Large intestine (tissue), 12 donors: ENCODE data around the gene PRPH. TPM values are rescaled to one million over a fixed set of nuclear protein-coding genes. Genes with fewer than 3 reads are reported as not detected.
A peak's percentile ranks its signal among the peaks of the same experiment; 100 is the strongest.
"Not testable (repeated sequence)": the region's sequence is repeated elsewhere in the genome, so short reads cannot be mapped to it uniquely, and the experiment has no call there.

Experiments used
- DNase-seq, 2 donors: peaks; one replicate each; pipeline versions ENCODE4 v3.0.0 to v3.0.0-alpha.2; 2013
- H3K27ac ChIP-seq: one replicate; pipeline ENCODE4 v1.5.1; 2013; ENCODE audit warnings: low read length
- H3K27me3 ChIP-seq: 2 replicates; pipeline ENCODE4 v1.6.1; 2013; ENCODE audit warnings: low read length; ENCODE audit not compliant: control insufficient read depth, insufficient read depth
- H3K36me3 ChIP-seq: 2 replicates; pipeline ENCODE4 v1.6.1; 2013; ENCODE audit warnings: low read length; ENCODE audit not compliant: control insufficient read depth, insufficient read depth
- H3K4me1 ChIP-seq: one replicate; pipeline ENCODE4 v1.6.1; 2013; ENCODE audit warnings: low read length; ENCODE audit not compliant: control insufficient read depth, insufficient read depth
- H3K4me3 ChIP-seq: one replicate; pipeline ENCODE4 v1.5.1; 2013; ENCODE audit warnings: low read length
- H3K9me3 ChIP-seq: one replicate; pipeline ENCODE4 v1.6.1; 2013; ENCODE audit warnings: mild to moderate bottlenecking, low read depth, low read length, moderate library complexity; ENCODE audit not compliant: control insufficient read depth
- WGBS: methylation state at CpG from one replicate; pipeline ENCODE4 v1.1.5; 2013; ENCODE audit warnings: low lambda C conversion rate; ENCODE audit not compliant: insufficient coverage; 5-methylcytosine and 5-hydroxymethylcytosine counted together
- long read RNA-seq, 11 donors: transcript quantifications; one replicate each; lab custom pipeline, GENCODE V29; 2026
- polyA plus RNA-seq: library from polyadenylated mRNA; unstranded; fragments of 120-200 nt; gene quantifications from one replicate; pipeline ENCODE4 v1.2.1, GENCODE V29; 2013

The PRPH gene
- polyA plus RNA-seq = 115 TPM
- long read RNA-seq, donor 1, transcript PRPH-201 (9 exons, 3,245 nt) = major isoform, 11 of 11 reads
- long read RNA-seq, donor 1, partial matches to known transcripts = 0 of 11 reads
- long read RNA-seq, donor 1, other reads (novel, unspliced or antisense) = 0 of 11 reads
- long read RNA-seq, donor 2, transcript PRPH-201 (9 exons, 3,245 nt) = major isoform, 10 of 17 reads
- long read RNA-seq, donor 2, partial matches to known transcripts = 6 of 17 reads
- long read RNA-seq, donor 2, other reads (novel, unspliced or antisense) = 0 of 17 reads
- long read RNA-seq, donor 3 = 0 reads
- long read RNA-seq, donor 4 = 0 reads
- long read RNA-seq, donor 5, transcript PRPH-201 (9 exons, 3,245 nt) = major isoform, 15 of 23 reads
- long read RNA-seq, donor 5, partial matches to known transcripts = 7 of 23 reads
- long read RNA-seq, donor 5, other reads (novel, unspliced or antisense) = 0 of 23 reads
- long read RNA-seq, donor 6, transcript PRPH-201 (9 exons, 3,245 nt) = major isoform, 8 of 14 reads
- long read RNA-seq, donor 6, partial matches to known transcripts = 6 of 14 reads
- long read RNA-seq, donor 6, other reads (novel, unspliced or antisense) = 0 of 14 reads
- long read RNA-seq, donor 7, transcript PRPH-201 (9 exons, 3,245 nt) = major isoform, 14 of 28 reads
- long read RNA-seq, donor 7, partial matches to known transcripts = 14 of 28 reads
- long read RNA-seq, donor 7, other reads (novel, unspliced or antisense) = 0 of 28 reads
- long read RNA-seq, donor 8, transcript PRPH-201 (9 exons, 3,245 nt) = major isoform, 8 of 9 reads
- long read RNA-seq, donor 8, partial matches to known transcripts = 0 of 9 reads
- long read RNA-seq, donor 8, other reads (novel, unspliced or antisense) = 0 of 9 reads
- long read RNA-seq, donor 9, transcript PRPH-201 (9 exons, 3,245 nt) = major isoform, 13 of 30 reads
- long read RNA-seq, donor 9, partial matches to known transcripts = 13 of 30 reads
- long read RNA-seq, donor 9, other reads (novel, unspliced or antisense) = 0 of 30 reads
- long read RNA-seq, donor 10, transcript PRPH-201 (9 exons, 3,245 nt) = major isoform, 5 of 5 reads
- long read RNA-seq, donor 10, partial matches to known transcripts = 0 of 5 reads
- long read RNA-seq, donor 10, other reads (novel, unspliced or antisense) = 0 of 5 reads
- long read RNA-seq, donor 11, transcript PRPH-201 (9 exons, 3,245 nt) = major isoform, 6 of 12 reads
- long read RNA-seq, donor 11, partial matches to known transcripts = 5 of 12 reads
- long read RNA-seq, donor 11, other reads (novel, unspliced or antisense) = 0 of 12 reads

- no peaks in the 10 kb centered on the region for H3K36me3 ChIP-seq
- WGBS = no CpG with 5 or more reads among the region's 82 CpGs
- peak within 1 kb of the TSS; percentile 24 for H3K27ac ChIP-seq
- H3K4me1 ChIP-seq = peaks cover 18% of the 10 kb centered on the region
- peaks cover 76% of the 10 kb centered on the region for H3K27me3 ChIP-seq
- peak within 1 kb of the TSS; percentile 24 for H3K4me3 ChIP-seq
- peak in 1 of 2 donors; percentile 34 for DNase-seq
- peaks cover 20% of the 10 kb centered on the region for H3K9me3 ChIP-seq
These were observed at the start of gene PRPH for GRCh38 chr12:49295082-49295936. PRPH (plus strand) TSS chr12:49295147; CDS start chr12:49295201, 54 bp downstream.

- 100% methylated on average over 1 of the region's 5 CpGs for WGBS
- Histone ChIP-seq H3K27me3 (no peaks in the 10 kb centered on the region), H3K9me3 (no peaks in the 10 kb centered on the region), H3K4me1 (no peaks in the 10 kb centered on the region), H3K27ac (no peak overlapping the region), H3K36me3 (no peaks in the 10 kb centered on the region), H3K4me3 (no peak overlapping the region)
- no peak for DNase-seq
These were observed 43.6 kb upstream of the PRPH start for GRCh38 chr12:49251357-49251756.

GRCh38 chr12:49253033-49253623 lies 41.8 kb upstream of the PRPH start:
- no peak for DNase-seq
- Histone ChIP-seq H3K4me1 (no peaks in the 10 kb centered on the region), H3K27ac (no peak overlapping the region), H3K9me3 (no peaks in the 10 kb centered on the region), H3K27me3 (no peaks in the 10 kb centered on the region), H3K4me3 (no peak overlapping the region), H3K36me3 (no peaks in the 10 kb centered on the region)
- WGBS = no CpG with 5 or more reads among the region's 11 CpGs

GRCh38 chr12:49255456-49255855 lies 39.5 kb upstream of the PRPH start:
- H3K27me3 ChIP-seq, H3K4me3 ChIP-seq, H3K27ac ChIP-seq, H3K4me1 ChIP-seq, H3K9me3 ChIP-seq, DNase-seq, H3K36me3 ChIP-seq: not testable (repeated sequence)
- WGBS = no CpG with 5 or more reads among the region's 10 CpGs

DNA sequence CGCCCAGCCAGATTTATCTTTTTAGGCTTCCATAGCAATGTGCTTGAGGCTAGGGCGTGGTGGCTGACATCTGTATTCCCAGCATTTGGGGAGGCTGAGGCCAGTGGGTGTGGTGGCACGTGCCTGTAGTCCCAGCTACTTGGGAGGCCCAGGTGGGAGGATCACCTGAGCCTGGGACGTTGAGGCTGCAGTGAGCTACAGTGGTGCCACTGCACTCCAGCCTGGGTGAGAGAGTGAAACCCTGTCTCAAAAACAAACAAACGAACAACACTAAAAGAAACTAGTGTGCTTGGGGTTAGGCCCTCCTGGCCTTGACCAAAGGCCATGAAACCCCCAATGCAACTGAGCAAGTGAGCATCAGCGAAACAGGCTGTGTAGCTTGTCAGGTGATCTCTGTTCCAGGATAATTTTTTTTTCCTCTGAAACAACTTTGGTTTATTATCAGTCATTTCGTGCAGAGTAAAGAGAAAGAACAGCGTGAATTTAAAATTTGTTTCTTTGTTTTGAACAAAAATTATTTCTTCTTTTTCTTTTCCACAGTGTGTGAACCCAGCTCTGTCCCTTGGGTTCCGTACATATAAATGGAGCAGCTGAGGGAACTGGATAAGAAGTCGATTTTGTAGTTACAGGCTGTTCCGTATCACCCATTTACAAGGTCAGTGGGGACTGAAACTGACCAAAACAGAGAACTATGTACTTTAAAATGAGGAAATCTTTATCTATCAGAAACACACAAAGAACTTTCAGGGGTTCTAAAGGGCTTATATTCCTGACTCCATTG lies 38.9 kb upstream of the PRPH start:
- Histone ChIP-seq H3K36me3 (no peaks in the 10 kb centered on the region), H3K4me1 (no peaks in the 10 kb centered on the region), H3K27me3 (no peaks in the 10 kb centered on the region), H3K4me3 (no peak overlapping the region), H3K9me3 (no peaks in the 10 kb centered on the region), H3K27ac (no peak overlapping the region)
- no CpG with 5 or more reads among the region's 11 CpGs for WGBS
- DNase-seq = no peak

- WGBS = 100% methylated on average over 1 of the region's 10 CpGs
- not testable (repeated sequence) for H3K4me3 ChIP-seq, H3K27ac ChIP-seq
These were observed 37.3 kb upstream of the PRPH start for GRCh38 chr12:49257508-49258184.

GRCh38 chr12:49259452-49259851 lies 35.5 kb upstream of the PRPH start:
- no peak overlapping the region for H3K27ac ChIP-seq
- WGBS = no CpG with 5 or more reads among the region's 4 CpGs
- H3K4me3 ChIP-seq = no peak overlapping the region
- no peaks in the 10 kb centered on the region for H3K9me3 ChIP-seq
- H3K36me3 ChIP-seq = no peaks in the 10 kb centered on the region
- no peaks in the 10 kb centered on the region for H3K27me3 ChIP-seq
- no peaks in the 10 kb centered on the region for H3K4me1 ChIP-seq
- DNase-seq = no peak

More at GRCh38 chr12:49257508-49258184, 37.3 kb upstream of the PRPH start:
- H3K36me3 ChIP-seq, DNase-seq, H3K27me3 ChIP-seq, H3K4me1 ChIP-seq, H3K9me3 ChIP-seq: not testable (repeated sequence)

DNA sequence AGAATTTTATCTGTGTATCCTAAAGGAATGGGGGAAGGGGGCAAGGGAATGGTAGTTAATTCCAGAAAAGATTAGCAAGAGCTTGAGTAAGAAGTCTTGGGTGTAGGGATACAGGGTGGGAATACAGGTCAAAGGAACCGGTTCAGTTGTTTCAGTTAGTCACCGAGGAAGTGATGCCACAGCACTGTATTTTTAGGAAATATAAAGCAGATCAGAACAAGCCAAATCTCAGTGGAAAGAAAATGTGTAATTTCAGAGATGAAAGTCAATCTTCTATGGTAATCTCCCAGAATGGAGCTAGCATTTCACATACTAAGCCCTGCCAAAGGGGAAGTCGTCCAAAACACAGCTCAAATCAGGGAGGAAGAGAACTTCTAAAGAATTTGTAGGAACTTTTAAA lies 34.8 kb upstream of the PRPH start:
- no peak for DNase-seq
- no peak overlapping the region for H3K4me3 ChIP-seq
- no peaks in the 10 kb centered on the region for H3K9me3 ChIP-seq
- H3K27ac ChIP-seq = no peak overlapping the region
- H3K4me1 ChIP-seq = no peaks in the 10 kb centered on the region
- WGBS = 80% methylated on average over 1 of the region's 3 CpGs
- H3K27me3 ChIP-seq = no peaks in the 10 kb centered on the region
- H3K36me3 ChIP-seq = no peaks in the 10 kb centered on the region
